VCaP (cell line): ENCODE measurements around the gene ASPG.

ENCODE experiments used
- H3K27ac ChIP-seq: fragments of 450-650 bp; 2 replicates; pipeline ENCODE4 v1.5.1; 2017
- CTCF ChIP-seq: fragments of 450-650 bp; conservative IDR thresholded peaks from 2 replicates; pipeline ENCODE4 v1.5.1; 2017; ENCODE audit warnings: mild to moderate bottlenecking, moderate library complexity

Gene ASPG

GRCh38 chr14:104164041-104164440 lies 78.5 kb downstream of the ASPG start:
- H3K27ac ChIP-seq: no peak overlapping the region
- TF ChIP-seq CTCF: no peak

- no peak for TF ChIP-seq CTCF
- no peak overlapping the region for H3K27ac ChIP-seq
These were observed 79.0 kb downstream of the ASPG start for GRCh38 chr14:104164512-104164911.
